Spleen (tissue), 7 donors: ENCODE measurements around the gene KRTAP1-4.

Experiments used
- CTCF ChIP-seq, 11 experiments: fragments of 200-600 bp in 7 of 11; fragments of 450-650 bp in 4 of 11; sonication (generic) in 4 of 11; IDR thresholded peaks in 8 of 11; conservative IDR thresholded peaks in 3 of 11; 1 replicate in 7 of 11; 2 replicates in 4 of 11; pipeline versions ENCODE4 v1.4.0 to v1.8.0; 2016 to 2021; ENCODE audit warnings: antibody characterized with exemption in 11 of 11, inconsistent platforms in 4 of 11, mild to moderate bottlenecking in 1 of 11
- POLR2A ChIP-seq, 3 donors: fragments of 450-650 bp; IDR thresholded peaks; one replicate each; pipeline ENCODE4 v1.5.1; 2017; ENCODE audit warnings: antibody characterized with exemption in 3 of 3, mild to moderate bottlenecking in 1 of 3
- donor health status: DM: no; HTN: no; CAD: no; lungs with moderate emphysema.
- donor health status: DM: no; HTN: no; CAD: no.
- donor health status: DM: no; HTN: no; CAD: no.

- no peak for TF ChIP-seq CTCF (IDR thresholded peaks at IDR 0.05 in 8 of 11, conservative IDR thresholded peaks at IDR 0.05 in 3 of 11)
- TF ChIP-seq POLR2A (IDR thresholded peaks at IDR 0.05), result no peak
These were observed 32.0 kb upstream of the KRTAP1-4 start for GRCh38 chr17:41061964-41062363.
